Ammon's horn (tissue), 1 donor: Measurements from ENCODE around the gene COA1.
A peak's percentile ranks its signal among the peaks of the same experiment; 100 is the strongest.

Source experiments
- DNase-seq: peaks from one replicate; pipeline ENCODE4 v3.0.0-alpha.2; 2016; ENCODE audit warnings: low spot score

Gene COA1

GRCh38 chr7:43652364-43652763 is 77.0 kb downstream of the COA1 start:
- no peak for DNase-seq

GRCh38 chr7:43650457-43651052 is 78.8 kb downstream of the COA1 start:
- no peak for DNase-seq

- peak; percentile 39 for DNase-seq
Observed at GRCh38 chr7:43649755-43650274, 79.5 kb downstream of the COA1 start.

GRCh38 chr7:43648473-43649406 is 80.6 kb downstream of the COA1 start:
- peak; percentile 73 for DNase-seq

- DNase-seq: peak; percentile 91
Observed at GRCh38 chr7:43647673-43648472, 81.5 kb downstream of the COA1 start.

- no peak for DNase-seq
Observed at GRCh38 chr7:43647339-43647672, 82.0 kb downstream of the COA1 start.

DNA sequence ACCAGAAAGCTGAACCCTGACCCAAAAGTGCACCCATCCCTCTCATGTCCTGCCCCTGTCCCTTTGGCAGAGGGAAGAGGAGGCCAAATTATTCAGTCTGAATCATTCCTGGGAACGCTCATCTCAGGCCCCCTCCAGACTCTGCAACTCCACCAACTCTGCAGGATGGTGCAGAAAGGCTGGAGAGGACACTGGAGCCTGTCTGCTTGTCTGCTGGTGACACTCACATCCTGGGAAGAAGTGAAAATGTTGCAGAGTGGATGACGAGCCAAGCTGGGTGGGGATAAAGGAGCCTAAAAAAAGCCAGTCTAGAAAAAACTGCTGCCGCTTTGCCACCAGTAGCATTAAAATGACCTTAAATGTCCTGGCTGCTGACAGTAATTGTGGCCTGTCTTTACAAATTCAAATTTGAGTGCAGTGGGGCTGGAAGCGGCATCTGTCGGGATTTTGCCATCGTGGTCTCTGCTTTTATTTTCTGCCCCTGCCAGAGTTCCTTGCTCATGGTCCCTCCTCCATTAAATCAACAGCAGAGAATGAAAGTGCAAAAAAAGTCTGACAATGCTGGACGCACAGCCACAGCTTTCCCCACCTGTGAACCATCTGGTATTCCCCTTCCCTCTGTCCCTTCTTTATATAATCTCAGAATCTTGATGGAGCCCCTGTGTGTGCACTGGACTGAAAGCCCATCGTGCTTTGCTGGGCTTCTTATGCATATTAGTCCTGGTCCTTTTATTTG is 82.6 kb downstream of the COA1 start:
- DNase-seq: peak; percentile 67

DNA sequence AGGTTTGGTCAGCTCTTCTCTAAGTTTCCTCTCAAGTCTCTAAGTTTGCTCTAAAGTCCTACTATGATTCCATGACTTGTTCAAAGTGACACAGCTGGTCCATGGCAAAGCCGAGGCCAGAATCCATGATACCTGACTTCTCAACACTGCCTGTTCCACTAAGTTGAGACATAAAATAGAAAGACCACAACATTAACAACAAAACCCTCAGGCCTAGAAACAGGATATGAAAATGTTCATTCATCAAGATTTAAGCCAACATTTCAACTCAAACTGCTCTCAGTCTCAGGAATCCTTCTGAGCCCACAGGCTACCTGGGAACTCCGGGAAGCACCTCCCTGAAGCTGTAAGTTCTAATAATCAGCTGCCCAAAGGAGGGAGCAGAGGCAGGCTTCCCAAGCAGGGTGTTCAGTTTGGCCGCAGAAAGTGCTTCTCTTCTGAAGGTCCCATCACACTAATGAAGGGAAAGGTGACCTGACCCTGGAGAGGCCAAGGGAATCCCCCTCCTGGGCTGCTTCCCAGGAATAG is 83.6 kb downstream of the COA1 start:
- no peak for DNase-seq

DNA sequence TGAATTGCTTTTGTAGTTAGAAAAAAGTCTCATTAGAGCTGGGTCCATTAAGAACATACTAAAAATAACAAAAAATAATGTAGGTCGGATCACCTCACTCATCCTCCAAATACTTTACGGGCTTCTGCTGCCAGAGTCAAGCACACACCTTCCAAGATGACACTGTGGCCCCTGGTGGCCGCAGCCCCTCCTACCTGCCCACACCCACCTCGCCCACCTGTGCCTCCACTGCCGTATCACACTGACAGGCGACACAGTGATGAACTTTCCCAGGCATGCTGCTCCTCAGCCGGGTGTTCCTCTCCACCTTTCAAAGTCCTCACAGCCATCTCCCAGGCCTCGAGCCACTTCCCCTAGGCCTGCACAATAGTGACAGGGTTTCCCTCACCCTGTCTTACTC is 85.5 kb downstream of the COA1 start:
- DNase-seq: no peak

- DNase-seq: no peak
Observed at GRCh38 chr7:43642897-43643630, 86.3 kb downstream of the COA1 start.

DNA sequence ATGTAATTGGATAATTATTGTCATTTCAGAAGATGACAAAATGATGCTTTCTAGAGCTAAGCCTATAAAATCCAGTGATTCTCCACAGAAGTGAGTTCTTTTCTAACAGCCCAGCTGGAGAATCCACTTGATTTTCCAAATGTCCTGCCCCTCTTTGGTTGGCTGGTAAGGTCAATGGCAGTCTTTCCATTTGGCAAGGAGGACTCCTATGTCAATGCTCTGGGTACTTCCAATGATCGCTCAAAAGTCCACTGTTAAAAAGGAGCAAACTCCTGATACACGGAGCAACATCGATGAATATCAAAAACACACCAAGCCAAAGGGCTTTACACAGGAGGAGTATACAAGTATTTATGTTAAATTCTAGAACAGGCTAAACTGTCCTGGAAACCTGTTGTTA is 88.6 kb downstream of the COA1 start:
- no peak for DNase-seq

GRCh38 chr7:43639858-43640491 is 89.3 kb downstream of the COA1 start:
- no peak for DNase-seq

DNA sequence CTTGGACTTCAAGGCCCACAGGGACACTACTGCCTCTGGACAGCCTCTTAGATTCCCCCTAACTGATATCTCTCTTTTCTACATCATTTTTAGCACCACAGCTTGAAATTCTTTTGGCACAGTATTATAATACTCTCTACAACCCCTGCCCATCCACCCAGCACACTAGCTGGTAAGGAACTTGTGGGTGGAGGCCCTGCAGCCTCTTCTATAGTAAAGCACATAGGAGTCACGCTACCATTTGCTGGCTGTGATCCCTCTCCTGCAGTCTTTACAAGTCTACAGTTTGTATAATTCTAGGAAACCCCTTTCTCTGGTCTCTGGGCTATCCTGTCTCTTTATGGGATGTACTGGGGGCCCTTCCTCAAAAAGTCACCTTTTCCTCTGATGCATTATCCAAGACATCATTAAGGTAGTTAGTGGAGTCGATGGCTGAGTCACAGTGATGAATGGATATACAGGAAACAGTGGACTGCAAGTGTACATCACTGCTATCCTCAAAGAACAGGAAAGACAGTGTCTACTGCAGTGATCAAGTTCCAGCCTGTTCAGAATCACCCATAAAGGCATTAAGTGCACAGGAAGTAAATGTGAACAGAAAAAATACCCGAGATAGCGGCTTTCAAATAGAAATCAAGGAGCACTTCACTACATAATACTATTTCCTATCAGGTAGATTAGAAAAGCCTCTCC is 92.1 kb downstream of the COA1 start:
- DNase-seq: no peak

DNA sequence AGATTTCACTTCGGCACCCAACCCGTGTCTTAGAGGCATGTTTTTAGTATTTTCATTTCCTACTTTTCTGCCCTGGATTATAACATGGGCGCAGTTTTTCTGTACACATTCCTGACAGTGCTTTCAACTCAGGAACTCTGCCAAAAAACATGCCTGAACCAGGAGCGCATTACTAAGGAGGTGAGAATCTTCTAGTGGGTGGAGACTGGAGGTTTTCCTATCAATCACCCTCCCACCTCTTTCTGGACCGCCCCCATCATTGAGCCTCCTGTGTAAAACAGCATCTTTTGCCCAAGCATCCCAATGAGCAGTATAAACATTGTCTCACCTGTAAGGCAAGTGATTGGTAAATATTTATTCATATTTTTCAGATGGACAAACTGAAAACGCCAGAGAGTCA is 93.2 kb downstream of the COA1 start:
- DNase-seq: no peak

GRCh38 chr7:43634384-43634783 is 94.9 kb downstream of the COA1 start:
- no peak for DNase-seq

DNA sequence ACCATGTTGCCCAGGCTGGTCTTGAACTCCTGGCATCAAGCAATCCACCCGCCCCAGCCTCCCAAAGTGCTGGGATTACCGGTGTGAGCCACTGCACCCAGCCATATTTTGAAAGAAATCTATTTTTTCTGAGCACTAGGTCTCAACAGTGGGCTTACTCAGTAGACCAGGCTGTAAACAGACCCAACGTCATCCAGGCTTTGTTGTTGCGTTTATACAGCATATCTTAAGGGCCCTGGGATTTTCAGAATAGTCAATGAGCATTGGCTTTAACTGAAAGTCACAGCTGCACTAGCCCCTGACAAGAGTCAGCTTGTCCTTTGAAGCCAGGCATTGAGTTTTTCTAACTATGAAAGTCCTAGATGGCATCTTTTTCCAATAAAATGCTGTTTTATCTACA is 96.6 kb downstream of the COA1 start:
- no peak for DNase-seq

DNA sequence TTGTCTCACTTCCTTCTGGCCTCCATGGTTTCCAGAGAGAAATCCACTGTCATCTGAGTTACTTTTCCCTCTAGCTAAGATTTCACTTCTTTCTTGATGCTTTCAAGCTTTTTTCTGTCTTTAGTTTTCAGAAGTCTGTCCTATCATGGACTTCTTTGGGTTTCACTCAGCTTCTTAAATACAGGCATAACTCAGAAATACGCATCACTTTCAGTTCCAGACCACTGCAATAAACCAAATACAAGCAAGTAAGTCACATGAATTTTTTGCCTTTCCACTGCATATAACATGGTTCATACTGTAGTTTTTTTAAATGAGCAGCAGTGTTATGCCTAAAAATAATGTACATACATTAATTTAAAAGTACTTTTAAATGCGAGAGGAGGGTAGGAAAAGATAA is 97.8 kb downstream of the COA1 start:
- no peak for DNase-seq

- no peak for DNase-seq
Observed at GRCh38 chr7:43630482-43630881, 98.8 kb downstream of the COA1 start.

GRCh38 chr7:43629857-43630256 is 99.5 kb downstream of the COA1 start:
- no peak for DNase-seq

DNA sequence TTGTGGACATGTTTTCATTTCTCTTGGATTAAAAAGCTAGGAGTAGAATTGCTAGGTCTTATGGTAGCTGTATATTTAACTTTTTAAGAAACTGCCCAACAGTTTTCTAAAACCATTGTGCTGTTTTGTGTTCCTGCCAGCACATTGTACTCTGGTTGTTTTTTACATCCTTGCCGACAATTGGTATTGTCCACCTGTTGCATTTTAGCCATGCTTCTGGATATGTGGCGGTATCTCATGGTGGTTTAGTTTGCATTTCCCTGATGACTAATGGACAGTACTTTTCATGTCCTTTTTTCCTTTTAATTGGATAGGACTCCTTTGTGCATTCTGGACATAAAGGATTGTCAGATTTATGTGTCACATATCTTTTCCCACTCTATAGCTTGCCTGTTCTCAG is 100.9 kb downstream of the COA1 start:
- DNase-seq: no peak
